DND-41 (cell line): ENCODE results near the gene RAPGEF5.
A peak's percentile ranks its signal among the peaks of the same experiment; 100 is the strongest.

Experiments
- ATAC-seq: fragments of 200-7000 bp; cut with Tn5 transposase; 3 replicates; pipeline ENCODE4 v1.9.1; 2021; ENCODE audit warnings: low read depth; ENCODE audit not compliant: insufficient read depth
- DNase-seq: peaks from one replicate; pipeline ENCODE4 v3.0.0-alpha.2; 2020
- H2AFZ ChIP-seq: 2 replicates; pipeline ENCODE4 v1.6.0; 2012; ENCODE audit warnings: low read depth, low read length
- H3K27ac ChIP-seq: 2 replicates; pipeline ENCODE4 v1.5.1; 2012; ENCODE audit warnings: low read length, inconsistent platforms
- H3K27me3 ChIP-seq: fragments of 200-600 bp; sonication (generic); 2 replicates; pipeline ENCODE4 v1.6.0; 2012; ENCODE audit warnings: low read length, mild to moderate bottlenecking, inconsistent platforms; ENCODE audit not compliant: insufficient read depth, poor library complexity
- H3K36me3 ChIP-seq: 2 replicates; pipeline ENCODE4 v1.5.1; 2012; ENCODE audit warnings: low read length, inconsistent platforms; ENCODE audit not compliant: insufficient read depth
- H3K4me1 ChIP-seq: 2 replicates; pipeline ENCODE4 v1.5.1; 2012; ENCODE audit warnings: mild to moderate bottlenecking, low read length; ENCODE audit not compliant: insufficient read depth
- H3K4me2 ChIP-seq: 2 replicates; pipeline ENCODE4 v1.6.0; 2012; ENCODE audit warnings: mild to moderate bottlenecking, moderate library complexity, low read length, inconsistent platforms; ENCODE audit not compliant: insufficient read depth
- H3K4me3 ChIP-seq, 2 experiments: fragments of 200-600 bp in 1 of 2; shearing (Covaris generic) in 1 of 2; 2 replicates each; pipeline ENCODE4 v1.5.1; 2012 to 2016; ENCODE audit warnings: inconsistent platforms in 2 of 2, low read length in 2 of 2, mild to moderate bottlenecking in 2 of 2, low read depth in 1 of 2, moderate library complexity in 1 of 2
- H3K79me2 ChIP-seq: 2 replicates; pipeline ENCODE4 v1.6.0; 2012; ENCODE audit warnings: low read length, inconsistent platforms; ENCODE audit not compliant: insufficient read depth
- H3K9ac ChIP-seq: 2 replicates; pipeline ENCODE4 v1.6.0; 2012; ENCODE audit warnings: low read depth, mild to moderate bottlenecking, inconsistent platforms, low read length, moderate library complexity
- H3K9me3 ChIP-seq: 2 replicates; pipeline ENCODE4 v1.5.1; 2012; ENCODE audit warnings: low read length, moderate library complexity, mild to moderate bottlenecking, inconsistent platforms; ENCODE audit not compliant: insufficient read depth, severe bottlenecking
- H4K20me1 ChIP-seq: 2 replicates; pipeline ENCODE4 v1.6.0; 2012; ENCODE audit warnings: low read length; ENCODE audit not compliant: insufficient read depth
- EZH2 ChIP-seq: IDR thresholded peaks from 3 replicates; pipeline ENCODE4 v1.6.1; 2012; ENCODE audit warnings: borderline replicate concordance, low read depth, mild to moderate bottlenecking, moderate library complexity, low read length, inconsistent platforms; ENCODE audit not compliant: severe bottlenecking
- TF ChIP-seq, protein P1 (sequence below): IDR thresholded peaks from 2 replicates; pipeline ENCODE4 v1.5.1; 2012; ENCODE audit warnings: borderline replicate concordance, low read length, moderate library complexity, mild to moderate bottlenecking; ENCODE audit not compliant: poor library complexity, severe bottlenecking; ENCODE audit errors: extremely low read depth

Gene RAPGEF5

DNA sequence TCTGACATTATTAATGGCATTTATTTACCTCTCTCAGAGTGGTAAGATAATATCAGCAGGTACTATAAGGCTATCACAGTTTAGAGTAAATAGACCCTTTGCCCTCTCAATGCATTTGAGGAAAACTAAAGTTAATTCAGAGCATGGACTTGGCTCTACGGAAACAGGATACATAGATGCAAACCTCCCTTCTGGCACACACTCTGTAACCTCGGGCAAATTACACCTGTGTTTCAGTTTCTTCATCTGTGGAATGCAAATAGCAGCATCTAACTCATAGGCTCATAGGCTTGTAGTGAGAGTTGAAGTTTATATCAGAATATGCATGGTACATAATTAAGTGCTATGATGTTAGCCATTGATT is 5.6 kb downstream of the RAPGEF5 start:
- no peak overlapping the region for H3K9ac ChIP-seq

DNA sequence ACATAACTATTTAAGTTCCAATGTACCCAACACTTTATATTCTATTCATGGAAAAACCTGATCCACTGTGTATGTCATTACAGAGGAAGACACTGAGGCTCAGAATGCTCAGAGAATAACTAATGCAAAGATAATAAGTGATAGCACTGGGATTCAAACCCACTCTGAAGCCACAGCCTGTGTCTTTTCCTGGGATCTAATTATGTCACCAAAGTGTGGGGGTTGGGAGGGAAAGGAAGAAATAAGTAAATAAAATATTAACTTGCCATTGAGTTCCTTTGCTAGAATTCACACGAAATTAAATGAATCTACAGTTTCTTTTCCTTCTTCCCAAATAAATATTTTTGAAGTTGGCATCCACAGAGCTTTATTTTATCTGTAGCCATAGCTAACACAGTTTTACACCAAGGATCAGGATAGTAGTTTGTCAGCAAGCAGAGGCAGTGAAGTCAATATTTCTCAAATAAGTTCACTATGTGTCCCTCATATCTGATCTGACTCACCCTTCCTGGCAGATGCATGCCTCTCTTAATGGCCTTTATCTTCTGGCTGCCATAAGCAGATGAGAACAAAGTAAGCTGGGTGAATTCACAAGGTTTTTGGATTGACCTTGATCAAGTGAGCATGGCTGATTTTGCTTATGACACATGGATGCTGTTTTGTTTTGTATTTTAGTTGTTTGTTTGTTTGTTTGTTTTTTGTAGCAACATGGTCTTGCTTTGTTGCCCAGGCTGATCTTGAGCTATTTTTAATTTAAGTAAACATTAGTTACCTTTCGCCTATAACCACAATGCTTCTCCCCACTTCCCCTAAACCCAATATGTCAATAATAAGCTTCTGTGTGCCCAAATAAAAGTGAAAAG is 6.3 kb downstream of the RAPGEF5 start:
- peak; percentile 52; the same call in 2 of the 3 replicates for ATAC-seq
- Histone ChIP-seq H2AFZ (no peak overlapping the region), H4K20me1 (peaks cover 3% of the 10 kb centered on the region; the same call in 1 of the 2 replicates), H3K27me3 (no peaks in the 10 kb centered on the region), H3K36me3 (peaks cover 33% of the 10 kb centered on the region), H3K27ac (peak overlapping the region; percentile 39), H3K4me1 (peaks cover 88% of the 10 kb centered on the region), H3K4me3 (no peak overlapping the region; a peak in 1 of 4 replicates), H3K4me2 (peak overlapping the region; percentile 49; the same call in 1 of the 2 replicates), H3K9ac (no peak overlapping the region), H3K79me2 (peaks cover 100% of the 10 kb centered on the region), H3K9me3 (peaks cover 14% of the 10 kb centered on the region)
- no peak for DNase-seq
- TF ChIP-seq, protein P1, sequence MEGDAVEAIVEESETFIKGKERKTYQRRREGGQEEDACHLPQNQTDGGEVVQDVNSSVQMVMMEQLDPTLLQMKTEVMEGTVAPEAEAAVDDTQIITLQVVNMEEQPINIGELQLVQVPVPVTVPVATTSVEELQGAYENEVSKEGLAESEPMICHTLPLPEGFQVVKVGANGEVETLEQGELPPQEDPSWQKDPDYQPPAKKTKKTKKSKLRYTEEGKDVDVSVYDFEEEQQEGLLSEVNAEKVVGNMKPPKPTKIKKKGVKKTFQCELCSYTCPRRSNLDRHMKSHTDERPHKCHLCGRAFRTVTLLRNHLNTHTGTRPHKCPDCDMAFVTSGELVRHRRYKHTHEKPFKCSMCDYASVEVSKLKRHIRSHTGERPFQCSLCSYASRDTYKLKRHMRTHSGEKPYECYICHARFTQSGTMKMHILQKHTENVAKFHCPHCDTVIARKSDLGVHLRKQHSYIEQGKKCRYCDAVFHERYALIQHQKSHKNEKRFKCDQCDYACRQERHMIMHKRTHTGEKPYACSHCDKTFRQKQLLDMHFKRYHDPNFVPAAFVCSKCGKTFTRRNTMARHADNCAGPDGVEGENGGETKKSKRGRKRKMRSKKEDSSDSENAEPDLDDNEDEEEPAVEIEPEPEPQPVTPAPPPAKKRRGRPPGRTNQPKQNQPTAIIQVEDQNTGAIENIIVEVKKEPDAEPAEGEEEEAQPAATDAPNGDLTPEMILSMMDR, result no peak
- TF ChIP-seq EZH2, result no peak

More for the DNA sequence above, 5.6 kb downstream of the RAPGEF5 start:
- TF ChIP-seq, protein P1, result no peak
- no peak for TF ChIP-seq EZH2
- Histone ChIP-seq H3K4me3 (peak overlapping the region in 1 of 2 experiments; percentile 1; a peak in 1 of 4 replicates), H3K9me3 (peaks cover 14% of the 10 kb centered on the region), H3K79me2 (peaks cover 100% of the 10 kb centered on the region), H3K27me3 (no peaks in the 10 kb centered on the region), H4K20me1 (0 out of 2 replicates have a peak, but pooled peaks cover 3% of the 10 kb centered on the region), H3K4me1 (peaks cover 88% of the 10 kb centered on the region), H3K36me3 (peaks cover 33% of the 10 kb centered on the region), H3K27ac (peak overlapping the region; percentile 39), H3K4me2 (peak overlapping the region; percentile 49; the same call in 1 of the 2 replicates), H2AFZ (no peak overlapping the region)
- ATAC-seq (no peak), DNase-seq (no peak)

DNA sequence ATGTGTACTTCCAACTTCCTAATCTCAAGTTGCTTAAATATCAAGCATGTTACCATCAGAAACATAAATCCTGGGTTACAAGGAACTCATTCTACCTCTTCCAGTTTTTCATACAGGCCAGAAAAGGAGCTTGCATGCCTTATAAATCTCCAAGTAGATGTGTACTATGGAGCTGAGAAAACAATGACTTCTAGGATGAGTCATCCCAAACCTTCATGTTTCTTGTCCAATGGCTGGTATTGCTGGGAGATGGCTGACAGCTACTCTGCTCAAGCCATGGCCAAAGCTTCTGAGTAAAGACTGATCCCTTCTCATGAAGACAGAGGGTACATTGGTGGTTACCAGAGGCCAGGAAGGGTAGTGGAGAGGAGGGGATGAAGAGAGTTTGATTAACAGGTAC is 8.6 kb downstream of the RAPGEF5 start:
- Histone ChIP-seq H3K9ac (no peak overlapping the region), H3K79me2 (peaks cover 100% of the 10 kb centered on the region), H3K4me2 (peak overlapping the region; percentile 26; the same call in 1 of the 2 replicates), H4K20me1 (peaks cover 14% of the 10 kb centered on the region; the same call in 1 of the 2 replicates), H3K4me1 (peaks cover 80% of the 10 kb centered on the region), H3K4me3 (no peak overlapping the region), H2AFZ (no peak overlapping the region), H3K27ac (peak overlapping the region; percentile 48; the same call in 1 of the 2 replicates), H3K9me3 (no peaks in the 10 kb centered on the region), H3K36me3 (peaks cover 30% of the 10 kb centered on the region), H3K27me3 (no peaks in the 10 kb centered on the region)
- TF ChIP-seq, protein P1, result no peak
- no peak for TF ChIP-seq EZH2
- ATAC-seq (no peak), DNase-seq (no peak)
